Neural cell (in vitro differentiated cells): Measurements from ENCODE around the gene PLEKHA8. TPM values are rescaled to one million over a fixed set of nuclear protein-coding genes. Genes with fewer than 3 reads are reported as not detected.

Experiments used
- H2AFZ ChIP-seq: fragments of 200-600, 300-800 bp; sonication (generic), shearing (Covaris generic); 2 replicates; pipeline ENCODE4 v1.6.0; 2014; ENCODE audit warnings: low read depth, mild to moderate bottlenecking, antibody characterized with exemption, low read length, moderate library complexity
- H3F3A ChIP-seq: fragments of 200-600 bp; shearing (Covaris generic); 2 replicates; pipeline ENCODE4 v1.6.1; 2016; ENCODE audit warnings: mild to moderate bottlenecking, moderate library complexity, mixed read lengths, antibody characterized with exemption, low read length; ENCODE audit not compliant: insufficient read depth, poor library complexity, severe bottlenecking
- H3K27ac ChIP-seq: fragments of 200-600, 300-800 bp; sonication (generic), shearing (Covaris generic); 2 replicates; pipeline ENCODE4 v1.5.1; 2014; ENCODE audit warnings: mild to moderate bottlenecking, low read length, moderate library complexity
- H3K27me3 ChIP-seq: fragments of 300-800, 200-600 bp; sonication (generic), shearing (Covaris generic); 2 replicates; pipeline ENCODE4 v1.6.0; 2014; ENCODE audit warnings: mild to moderate bottlenecking, low read depth, low read length, moderate library complexity; ENCODE audit not compliant: insufficient read depth
- H3K36me3 ChIP-seq: fragments of 300-800, 200-600 bp; sonication (generic), shearing (Covaris generic); 2 replicates; pipeline ENCODE4 v1.5.1; 2014; ENCODE audit warnings: mild to moderate bottlenecking, antibody characterized with exemption, low read length, moderate library complexity; ENCODE audit not compliant: insufficient read depth
- H3K4me2 ChIP-seq: fragments of 300-800, 200-600 bp; sonication (generic), shearing (Covaris generic); 2 replicates; pipeline ENCODE4 v1.6.0; 2014; ENCODE audit warnings: mild to moderate bottlenecking, low read length
- H3K4me3 ChIP-seq: fragments of 300-800, 200-600 bp; sonication (generic), shearing (Covaris generic); 2 replicates; pipeline ENCODE4 v1.5.1; 2014; ENCODE audit warnings: mild to moderate bottlenecking, low read length, moderate library complexity
- H3K79me2 ChIP-seq: fragments of 200-600 bp; shearing (Covaris generic); replicated peaks from 2 replicates; pipeline ENCODE4 v1.6.0; 2014; ENCODE audit warnings: mild to moderate bottlenecking, low read length, moderate library complexity; ENCODE audit not compliant: insufficient read depth
- H3K9ac ChIP-seq: fragments of 300-800, 200-600 bp; sonication (generic), shearing (Covaris generic); 2 replicates; pipeline ENCODE4 v1.6.1; 2016; ENCODE audit warnings: mild to moderate bottlenecking, low read length, mixed read lengths
- H3K9me2 ChIP-seq: fragments of 200-600 bp; shearing (Covaris generic); 2 replicates; pipeline ENCODE4 v1.6.1; 2016; ENCODE audit warnings: mild to moderate bottlenecking, low read length, mixed read lengths; ENCODE audit not compliant: insufficient read depth
- H3K9me3 ChIP-seq: fragments of 200-600, 300-800 bp; sonication (generic), shearing (Covaris generic); 2 replicates; pipeline ENCODE4 v1.6.1; 2016; ENCODE audit warnings: mild to moderate bottlenecking, mixed run types, low read length, moderate library complexity, mixed read lengths
- H4K20me1 ChIP-seq: fragments of 200-600 bp; shearing (Covaris generic); 2 replicates; pipeline ENCODE4 v1.6.1; 2016; ENCODE audit warnings: mild to moderate bottlenecking, mixed run types; ENCODE audit not compliant: insufficient read depth
- CTCF ChIP-seq: fragments of 450-650 bp; IDR thresholded peaks from 2 replicates; pipeline ENCODE4 v1.5.1; 2014; ENCODE audit warnings: antibody characterized with exemption, mild to moderate bottlenecking, moderate library complexity; ENCODE audit not compliant: poor library complexity, severe bottlenecking
- EP300 ChIP-seq: fragments of 450-650 bp; conservative IDR thresholded peaks from 2 replicates; pipeline ENCODE4 v1.6.1; 2014; ENCODE audit warnings: antibody characterized with exemption, mild to moderate bottlenecking, moderate library complexity; ENCODE audit not compliant: poor library complexity, severe bottlenecking
- EZH2 ChIP-seq: fragments of 200-600, 300-800 bp; shearing (Covaris generic), sonication (generic); IDR thresholded peaks from 2 replicates; pipeline ENCODE4 v1.6.1; 2014; ENCODE audit warnings: antibody characterized with exemption, low read length, borderline replicate concordance, mild to moderate bottlenecking; ENCODE audit not compliant: insufficient read depth, poor library complexity, severe bottlenecking
- MXI1 ChIP-seq: fragments of 450-650 bp; conservative IDR thresholded peaks from 2 replicates; pipeline ENCODE4 v1.6.1; 2014; ENCODE audit warnings: antibody characterized with exemption, mild to moderate bottlenecking; ENCODE audit not compliant: poor library complexity, severe bottlenecking
- POLR2AphosphoS5 ChIP-seq: IDR thresholded peaks from 2 replicates; pipeline ENCODE4 v1.6.1; 2012
- RAD21 ChIP-seq: fragments of 450-650 bp; conservative IDR thresholded peaks from 2 replicates; pipeline ENCODE4 v1.6.1; 2014; ENCODE audit warnings: antibody characterized with exemption, mild to moderate bottlenecking, moderate library complexity
- REST ChIP-seq: IDR thresholded peaks from 2 replicates; pipeline ENCODE4 v1.6.1; 2012; ENCODE audit warnings: borderline replicate concordance
- SMC3 ChIP-seq: fragments of 450-650 bp; conservative IDR thresholded peaks from 2 replicates; pipeline ENCODE4 v1.6.1; 2014; ENCODE audit warnings: antibody characterized with exemption, mild to moderate bottlenecking, moderate library complexity; ENCODE audit not compliant: poor library complexity
- TAF1 ChIP-seq: IDR thresholded peaks from 2 replicates; pipeline ENCODE4 v1.6.1; 2012; ENCODE audit warnings: low read depth
- polyA plus RNA-seq: library from polyadenylated mRNA; depleted of rRNA; stranded (reverse); fragments of >200 nt; gene quantifications from 2 replicates; pipeline ENCODE4 v1.2.3, GENCODE V29; 2014

Gene PLEKHA8
- polyA plus RNA-seq, 1 donor from 2014 or later: 43.1 TPM

- Histone ChIP-seq H3K79me2 (peaks cover 3% of the 10 kb centered on the region), H3K4me2 (no peak overlapping the region), H3F3A (no peaks in the 10 kb centered on the region), H4K20me1 (no peaks in the 10 kb centered on the region), H3K27ac (no peak overlapping the region), H3K9ac (no peak overlapping the region), H3K36me3 (peaks cover 5% of the 10 kb centered on the region), H3K9me3 (no peaks in the 10 kb centered on the region), H3K27me3 (no peaks in the 10 kb centered on the region), H2AFZ (no peak overlapping the region), H3K9me2 (no peaks in the 10 kb centered on the region), H3K4me3 (no peak overlapping the region)
- no peak for TF ChIP-seq TAF1
- peak; percentile 67 for TF ChIP-seq CTCF
- TF ChIP-seq SMC3: peak; percentile 71
- TF ChIP-seq RAD21: peak; percentile 63
These were observed 46.3 kb downstream of the PLEKHA8 start for GRCh38 chr7:30074422-30075030.

GRCh38 chr7:30076411-30076810 is 48.2 kb downstream of the PLEKHA8 start:
- no peaks in the 10 kb centered on the region for H3F3A ChIP-seq
- no peaks in the 10 kb centered on the region for H3K9me3 ChIP-seq
- no peak overlapping the region for H3K9ac ChIP-seq
- H3K4me2 ChIP-seq: no peak overlapping the region
- H3K27me3 ChIP-seq: no peaks in the 10 kb centered on the region
- H3K36me3 ChIP-seq: peaks cover 5% of the 10 kb centered on the region
- TF ChIP-seq CTCF (no peak), RAD21 (no peak), SMC3 (no peak), TAF1 (no peak), EP300 (no peak)
- H2AFZ ChIP-seq: no peak overlapping the region
- H3K4me3 ChIP-seq: no peak overlapping the region
- no peaks in the 10 kb centered on the region for H3K9me2 ChIP-seq
- no peaks in the 10 kb centered on the region for H4K20me1 ChIP-seq
- peaks cover 3% of the 10 kb centered on the region for H3K79me2 ChIP-seq
- no peak overlapping the region for H3K27ac ChIP-seq

- Histone ChIP-seq H3F3A (no peaks in the 10 kb centered on the region), H3K79me2 (no peaks in the 10 kb centered on the region), H3K27ac (no peak overlapping the region), H3K4me2 (no peak overlapping the region), H3K36me3 (peaks cover 5% of the 10 kb centered on the region), H3K9me2 (no peaks in the 10 kb centered on the region), H3K9me3 (no peaks in the 10 kb centered on the region), H3K27me3 (no peaks in the 10 kb centered on the region), H2AFZ (no peak overlapping the region), H3K4me3 (no peak overlapping the region), H3K9ac (no peak overlapping the region), H4K20me1 (no peaks in the 10 kb centered on the region)
- TF ChIP-seq TAF1 (no peak), RAD21 (no peak), POLR2AphosphoS5 (no peak), REST (no peak), CTCF (no peak), EP300 (no peak), EZH2 (no peak), MXI1 (no peak), SMC3 (no peak)
These were observed 50.1 kb downstream of the PLEKHA8 start for GRCh38 chr7:30078280-30078679.
